ENCODE results near the gene NXNL1.

NXNL1 gene

DNA sequence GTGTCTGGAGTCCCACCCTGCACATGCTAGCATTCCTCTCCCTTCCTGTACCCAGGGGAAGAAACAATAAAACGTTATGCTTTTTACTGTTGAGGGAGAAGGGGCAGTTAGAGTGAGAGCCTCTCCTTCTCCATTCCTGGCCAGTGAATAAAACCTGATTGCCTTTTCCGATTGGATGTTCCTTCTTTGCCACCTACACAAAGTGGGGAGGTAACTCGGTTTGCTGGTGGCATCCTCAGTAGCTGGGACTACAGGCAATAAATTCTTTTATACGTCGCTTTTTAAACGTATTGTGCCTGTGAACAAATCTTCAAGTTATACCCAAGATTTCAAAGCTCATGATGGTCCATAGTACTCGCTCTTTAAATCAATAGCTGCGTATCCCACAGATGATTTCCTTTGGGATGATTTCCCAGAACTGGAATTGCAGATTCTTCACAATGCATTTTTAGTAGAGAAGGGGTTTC, 41.5 kb downstream of the NXNL1 start:
- no peak for ATAC-seq

- ATAC-seq, result no peak
Observed at GRCh38 chr19:17418710-17419109, 42.0 kb downstream of the NXNL1 start.

GRCh38 chr19:17415121-17415520, 45.6 kb downstream of the NXNL1 start:
- no peak for ATAC-seq

DNA sequence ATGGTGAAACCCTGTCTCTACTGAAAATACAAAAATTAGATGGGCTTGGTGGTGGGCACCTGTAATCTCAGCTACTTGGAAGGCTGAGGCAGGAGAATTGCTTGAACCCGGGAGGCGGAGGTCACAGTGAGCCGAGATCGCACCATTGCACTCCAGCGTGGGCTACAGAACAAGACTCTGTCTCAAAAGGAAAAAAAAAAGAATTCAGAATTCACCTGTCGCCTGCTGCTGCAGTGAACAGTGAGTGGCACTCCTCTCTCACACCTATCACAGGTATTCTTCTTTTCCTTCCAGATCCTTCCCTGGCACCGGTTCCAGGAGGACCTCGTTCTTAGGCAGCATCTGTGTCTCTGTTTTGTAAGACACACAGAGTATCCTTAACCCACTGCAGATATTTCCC, 46.6 kb downstream of the NXNL1 start:
- ATAC-seq, result no peak

GRCh38 chr19:17411801-17412200, 48.9 kb downstream of the NXNL1 start:
- no peak for ATAC-seq

DNA sequence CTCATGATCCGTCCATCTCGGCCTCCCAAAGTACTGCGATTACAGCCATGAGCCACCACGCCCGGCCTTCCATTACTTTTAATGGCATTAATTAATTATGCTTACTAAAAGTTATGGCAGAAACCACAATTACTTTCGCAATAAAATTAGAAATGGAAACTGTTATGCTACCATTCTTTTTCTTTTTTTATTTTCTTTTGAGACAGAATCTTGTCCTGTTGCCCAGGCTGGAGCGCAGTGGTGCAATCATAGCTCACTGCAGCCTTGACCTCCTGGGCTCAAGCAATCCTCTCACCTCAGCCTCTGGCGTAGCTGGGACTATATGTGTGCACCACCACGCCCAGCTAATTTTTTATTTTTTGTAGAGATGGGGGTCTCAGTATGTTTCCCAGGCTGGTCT, 50.7 kb downstream of the NXNL1 start:
- no peak for ATAC-seq

GRCh38 chr19:17406887-17407196, 53.9 kb downstream of the NXNL1 start:
- no peak for ATAC-seq

DNA sequence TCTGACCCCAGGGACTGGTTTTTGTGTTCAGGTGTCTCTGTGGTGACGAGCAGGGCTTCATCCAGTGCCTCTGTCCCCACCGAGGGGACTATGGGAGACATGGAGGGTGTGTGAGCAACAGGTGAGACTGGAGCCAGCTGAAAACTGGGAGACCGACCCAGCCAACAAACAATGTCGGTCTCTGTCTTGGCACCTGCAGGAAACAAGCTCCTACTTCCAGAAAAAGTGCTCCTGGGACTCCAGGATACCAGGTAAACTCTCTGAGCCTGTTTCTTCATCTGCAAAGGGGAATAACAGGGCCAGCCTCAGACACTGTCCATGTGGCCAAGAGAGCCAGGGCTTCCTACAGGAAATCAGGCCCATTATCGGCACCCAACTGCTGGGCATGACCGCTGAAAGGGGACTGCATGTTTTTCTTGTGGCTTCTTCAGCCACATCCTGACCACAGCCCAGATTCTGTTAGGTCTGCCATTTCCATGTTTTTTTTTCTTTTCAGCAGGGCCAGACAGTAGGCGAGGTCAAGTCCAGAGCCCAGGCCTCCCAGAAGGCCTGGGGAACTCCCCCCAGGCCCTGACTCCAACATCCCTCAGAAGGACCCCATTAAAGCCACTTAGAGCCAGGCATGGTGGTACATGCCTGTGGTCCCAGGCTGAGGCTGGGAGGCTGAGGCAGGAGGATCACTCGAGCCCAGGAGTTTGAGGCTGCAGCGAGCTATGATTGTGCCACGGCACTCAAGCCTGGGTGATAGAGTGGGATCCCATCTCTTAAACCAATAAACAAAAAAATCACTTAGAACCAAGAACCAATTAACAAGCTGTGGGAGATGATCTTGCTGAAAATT, 54.5 kb downstream of the NXNL1 start:
- ATAC-seq, result peak in 1 of 2 donors; percentile 36
